Psoas muscle (tissue), 8 donors: ENCODE data around the gene CASTOR1. TPM values are rescaled to one million over a fixed set of nuclear protein-coding genes. Genes with fewer than 3 reads are reported as not detected.

ENCODE experiments used
- ATAC-seq, 4 donors: fragments of 200-7000 bp; cut with Tn5 transposase; one replicate each; pipeline ENCODE4 v1.9.1; 2020; ENCODE audit warnings: moderate library complexity in 3 of 4, mild to moderate bottlenecking in 2 of 4
- DNase-seq, 2 donors: peaks; one replicate each; pipeline ENCODE4 v3.0.0-alpha.2; 2020
- H3K27ac ChIP-seq: fragments of 200-600 bp; one replicate; pipeline ENCODE4 v1.8.0; 2022
- H3K27me3 ChIP-seq, 3 donors: fragments of 200-600 bp in 1 of 3; one replicate each; pipeline versions ENCODE4 v1.6.1 to v1.8.0; 2013 to 2022; ENCODE audit warnings: low read length in 2 of 3, mild to moderate bottlenecking in 2 of 3, moderate library complexity in 1 of 3; ENCODE audit not compliant: insufficient read depth in 3 of 3
- H3K36me3 ChIP-seq, 2 donors: fragments of 200-600 bp in 1 of 2; one replicate each; pipeline versions ENCODE4 v1.6.1 to v1.8.0; 2013 to 2022; ENCODE audit warnings: low read depth in 1 of 2, mild to moderate bottlenecking in 1 of 2, moderate library complexity in 1 of 2; ENCODE audit not compliant: insufficient read depth in 1 of 2
- H3K4me1 ChIP-seq: fragments of 200-600 bp; one replicate; pipeline ENCODE4 v1.8.0; 2022
- H3K4me3 ChIP-seq: fragments of 200-600 bp; one replicate; pipeline ENCODE4 v1.8.0; 2022; ENCODE audit warnings: mild to moderate bottlenecking
- H3K9me3 ChIP-seq: fragments of 200-600 bp; one replicate; pipeline ENCODE4 v1.8.0; 2022
- CTCF ChIP-seq: fragments of 200-600 bp; IDR thresholded peaks from one replicate; pipeline ENCODE4 v1.8.0; 2022; ENCODE audit warnings: antibody characterized with exemption
- WGBS, 3 donors: extraction: QIAGEN DNeasy Blood & Tissue Kit; methylation state at CpG; one replicate each; pipeline versions ENCODE4 v1.1.6 to v1.1.7; 2013; 5-methylcytosine and 5-hydroxymethylcytosine counted together
- intact Hi-C, 2 donors: fragments of 100-400 bp; cut with DNase I; formaldehyde crosslinking; loops; one replicate each; pipeline versions ENCODE4 v1.11.0 to v1.14.2; 2022
- polyA plus RNA-seq, 3 donors: library from polyadenylated mRNA; stranded (reverse); fragments of 200-250 nt; gene quantifications; one replicate each; pipeline ENCODE4 v1.2.3, GENCODE V29; 2013
- total RNA-seq, 4 donors: library from RNA; stranded (reverse); fragmentation: NEBNext Ultra II Directional in 2 of 4; extraction: Animal tissue kit (Norgen Biotek cat#: 25700) in 2 of 4; gene quantifications; one replicate each; pipeline versions ENCODE4 v1.2.1 to v1.2.4, GENCODE V29; 2021 to 2023
- donor health status: healthy with polysubstance abuse.
- donor health status: DM: no; HTN: no; CAD: no; lungs with moderate emphysema.
- donor health status: Bipolar disorder and iron deficiency.
- donor health status: healthy.
- donor health status: DM: yes; HTN: yes; CAD: no.
- donor health status: DM: no; HTN: no; CAD: no.
- donor health status: DM: no; HTN: no; CAD: no.
- donor health status: DM: yes; HTN: yes; CAD: no.

CASTOR1 gene
- total and polyA plus RNA-seq, 7 donors: 0.44 to 5.1 (median 2.9) TPM

GRCh38 chr22:30261134-30261533 is 28.2 kb downstream of the CASTOR1 start:
- intact Hi-C loops: loop anchor here in 1 of 2 donors (10.0 kb wide), 1 partner anchor 224 kb away; no protein-coding TSS in a partner anchor
- no peak for DNase-seq

GRCh38 chr22:30260682-30261081 is 28.6 kb downstream of the CASTOR1 start:
- DNase-seq: no peak
- Histone ChIP-seq H3K27ac (no peak overlapping the region), H3K4me3 (no peak overlapping the region), H3K9me3 (no peaks in the 10 kb centered on the region), H3K4me1 (no peaks in the 10 kb centered on the region), H3K27me3 (no peaks in the 10 kb centered on the region), H3K36me3 (no peaks in the 10 kb centered on the region)
- 80 to 83% (median 81%) methylated on average over 8 of the region's 8 CpGs for WGBS, 3 donors
- intact Hi-C loops: loop anchor here in 1 of 2 donors (10.0 kb wide), 1 partner anchor 224 kb away; no protein-coding TSS in a partner anchor
- no peak for ATAC-seq
- no peak for TF ChIP-seq CTCF

More at GRCh38 chr22:30261134-30261533, 28.2 kb downstream of the CASTOR1 start:
- Histone ChIP-seq H3K27ac (no peak overlapping the region), H3K4me3 (no peak overlapping the region), H3K27me3 (no peaks in the 10 kb centered on the region), H3K9me3 (no peaks in the 10 kb centered on the region), H3K36me3 (no peaks in the 10 kb centered on the region), H3K4me1 (no peaks in the 10 kb centered on the region)
- no peak for TF ChIP-seq CTCF
- WGBS, 3 donors: 83 to 88% (median 83%) methylated on average over 8 of the region's 8 CpGs
- no peak for ATAC-seq

- Histone ChIP-seq H3K4me1 (no peaks in the 10 kb centered on the region), H3K4me3 (no peak overlapping the region), H3K27ac (no peak overlapping the region), H3K9me3 (no peaks in the 10 kb centered on the region), H3K27me3 (peaks cover 0 to under 1% (median 0%) of the 10 kb centered on the region in 3 donors), H3K36me3 (no peaks in the 10 kb centered on the region)
- ATAC-seq (no peak), DNase-seq (no peak)
- 86 to 87% (median 87%) methylated on average over 9 to 11 of the region's 11 CpGs for WGBS, 3 donors
- intact Hi-C loops: loop anchor here in 1 of 2 donors (10.0 kb wide), 1 partner anchor 225 kb away; no protein-coding TSS in a partner anchor
- TF ChIP-seq CTCF: no peak
Measured at GRCh38 chr22:30260276-30260675, 29.0 kb downstream of the CASTOR1 start.

- TF ChIP-seq CTCF: no peak
- ATAC-seq (no peak), DNase-seq (no peak)
- Histone ChIP-seq H3K36me3 (no peaks in the 10 kb centered on the region), H3K27ac (no peak overlapping the region), H3K4me3 (no peak overlapping the region), H3K9me3 (no peaks in the 10 kb centered on the region), H3K4me1 (no peaks in the 10 kb centered on the region), H3K27me3 (peaks cover 0 to 12% (median 0%) of the 10 kb centered on the region in 3 donors)
- intact Hi-C loops: no loop called here
- 77 to 87% (median 84%) methylated on average over 6 of the region's 6 CpGs for WGBS, 3 donors
Measured at GRCh38 chr22:30254314-30254713, 35.0 kb downstream of the CASTOR1 start.
